GM18867 (cell line): ENCODE results near the gene APOH.
"Not testable (repeated sequence)": the region's sequence is repeated elsewhere in the genome, so short reads cannot be mapped to it uniquely, and the experiment has no call there.

Experiments used
- ATAC-seq: cut with Tn5 transposase; IDR thresholded peaks from one replicate; pipeline ENCODE4 v1.9.1; 2021; ENCODE audit warnings: mild to moderate bottlenecking, moderate library complexity; ENCODE audit not compliant: unreplicated experiment

The APOH gene, protein sequence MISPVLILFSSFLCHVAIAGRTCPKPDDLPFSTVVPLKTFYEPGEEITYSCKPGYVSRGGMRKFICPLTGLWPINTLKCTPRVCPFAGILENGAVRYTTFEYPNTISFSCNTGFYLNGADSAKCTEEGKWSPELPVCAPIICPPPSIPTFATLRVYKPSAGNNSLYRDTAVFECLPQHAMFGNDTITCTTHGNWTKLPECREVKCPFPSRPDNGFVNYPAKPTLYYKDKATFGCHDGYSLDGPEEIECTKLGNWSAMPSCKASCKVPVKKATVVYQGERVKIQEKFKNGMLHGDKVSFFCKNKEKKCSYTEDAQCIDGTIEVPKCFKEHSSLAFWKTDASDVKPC

DNA sequence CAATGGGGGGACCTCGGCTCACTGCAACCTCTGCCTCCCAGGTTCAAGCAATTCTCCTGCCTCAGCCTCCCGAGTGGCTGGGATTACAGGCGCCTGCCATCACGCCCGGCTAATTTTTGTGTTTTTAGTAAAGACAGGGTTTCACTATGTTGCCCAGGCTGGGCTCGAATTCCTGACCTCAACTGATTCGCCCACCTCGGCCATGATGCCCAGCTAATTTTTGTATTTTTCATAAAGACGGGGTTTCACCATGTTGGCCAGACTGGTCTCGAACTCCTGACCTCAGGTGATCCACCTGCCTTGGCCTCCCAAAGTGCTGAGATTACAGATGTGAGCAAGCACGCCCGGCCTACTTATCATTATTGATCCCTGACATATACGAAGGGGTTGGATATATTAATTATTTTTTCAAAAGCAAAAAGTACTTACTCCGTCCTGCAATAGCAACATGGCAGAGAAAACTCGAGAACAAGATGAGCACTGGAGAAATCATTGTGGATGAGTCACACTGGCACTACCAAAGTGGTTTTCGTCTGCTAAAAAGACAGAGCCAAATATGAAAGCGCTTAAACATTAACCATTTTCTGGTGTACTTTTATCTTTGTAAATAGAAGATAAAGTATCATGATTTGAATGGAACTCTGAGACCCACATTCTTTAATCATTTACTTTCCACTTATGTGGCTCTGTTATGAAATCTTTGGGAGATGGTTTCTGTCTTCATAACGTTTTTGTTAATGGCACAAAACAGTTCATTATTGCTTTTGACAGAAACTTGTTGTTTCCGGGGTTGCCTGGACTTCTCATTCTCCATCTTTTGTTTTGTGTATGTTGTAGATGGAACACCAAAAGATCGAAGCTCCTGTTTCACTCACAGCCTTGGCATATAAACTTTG is at the start of gene APOH:
Gene APOH (minus strand): TSS at position 529 of the 896 bp plus-strand sequence. CDS start 36 bp downstream, at position 493.
- no peak for ATAC-seq

GRCh38 chr17:66277191-66277590 is 48.0 kb upstream of the APOH start:
- ATAC-seq: no peak

DNA sequence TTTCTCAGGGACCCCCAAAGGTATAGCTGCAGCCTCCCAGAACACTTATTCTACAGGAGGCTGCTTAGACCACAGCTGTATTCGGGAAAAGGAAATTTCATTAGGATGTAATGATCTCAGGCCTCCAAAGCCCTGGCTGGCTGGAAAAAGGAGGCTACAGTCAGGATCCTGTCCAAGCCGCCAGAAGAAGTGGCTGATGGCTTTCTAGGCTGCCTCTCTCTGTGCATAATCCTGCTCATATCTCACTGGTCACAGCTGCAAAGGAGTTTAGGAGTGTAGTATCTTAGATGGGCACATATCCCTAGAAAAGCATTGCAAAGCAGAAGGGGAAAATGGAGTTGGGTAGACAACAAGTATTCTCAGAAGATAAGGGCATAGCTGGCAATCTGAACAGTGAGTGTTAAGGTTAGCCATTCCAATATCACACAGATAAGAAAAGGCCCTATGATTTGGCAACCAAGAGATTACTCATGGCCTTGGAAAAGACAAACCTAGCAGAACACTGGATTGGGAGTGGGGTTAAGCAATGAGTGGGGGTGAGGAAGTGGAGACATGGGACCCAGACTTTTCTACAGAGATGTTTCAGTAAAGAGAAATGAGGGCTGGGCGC is 47.2 kb upstream of the APOH start:
- ATAC-seq: no peak

DNA sequence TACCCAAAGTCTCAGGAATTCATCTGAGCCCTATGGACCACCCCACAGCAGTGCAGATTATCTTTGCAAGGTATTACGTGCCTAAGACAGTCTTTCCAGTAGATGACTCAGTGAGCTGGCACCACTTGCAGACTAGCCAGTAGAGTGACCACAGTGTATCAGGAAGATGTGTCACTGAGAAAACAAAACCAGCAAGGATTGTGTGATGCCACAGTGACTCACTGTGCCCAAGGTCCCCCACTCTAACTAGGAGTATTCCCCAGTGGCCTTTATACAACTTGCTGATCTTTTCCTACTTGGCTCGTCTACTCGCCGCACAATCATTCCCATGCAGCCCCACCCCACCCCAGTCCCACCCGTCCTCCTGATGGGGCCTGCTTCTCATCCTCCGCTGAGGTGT is 46.4 kb upstream of the APOH start:
- no peak for ATAC-seq

DNA sequence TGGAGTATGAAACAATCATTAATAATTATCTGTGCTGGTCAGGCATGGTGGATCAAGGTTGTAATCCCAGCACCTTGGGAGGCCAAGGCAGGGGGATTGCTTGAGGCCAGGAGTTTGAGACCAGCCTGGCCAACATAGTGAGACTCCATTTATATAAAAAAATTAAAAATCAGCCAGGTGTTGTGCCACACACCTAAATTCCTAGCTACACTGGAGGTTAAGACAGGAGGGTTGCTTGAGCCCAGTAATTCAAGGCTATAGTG is 44.3 kb upstream of the APOH start:
- no peak for ATAC-seq

GRCh38 chr17:66272811-66273585 is 43.8 kb upstream of the APOH start:
- ATAC-seq: no peak

- ATAC-seq: no peak
These were observed 42.3 kb upstream of the APOH start for GRCh38 chr17:66271512-66271911.

- no peak for ATAC-seq
These were observed 40.9 kb upstream of the APOH start for GRCh38 chr17:66270106-66270505.

DNA sequence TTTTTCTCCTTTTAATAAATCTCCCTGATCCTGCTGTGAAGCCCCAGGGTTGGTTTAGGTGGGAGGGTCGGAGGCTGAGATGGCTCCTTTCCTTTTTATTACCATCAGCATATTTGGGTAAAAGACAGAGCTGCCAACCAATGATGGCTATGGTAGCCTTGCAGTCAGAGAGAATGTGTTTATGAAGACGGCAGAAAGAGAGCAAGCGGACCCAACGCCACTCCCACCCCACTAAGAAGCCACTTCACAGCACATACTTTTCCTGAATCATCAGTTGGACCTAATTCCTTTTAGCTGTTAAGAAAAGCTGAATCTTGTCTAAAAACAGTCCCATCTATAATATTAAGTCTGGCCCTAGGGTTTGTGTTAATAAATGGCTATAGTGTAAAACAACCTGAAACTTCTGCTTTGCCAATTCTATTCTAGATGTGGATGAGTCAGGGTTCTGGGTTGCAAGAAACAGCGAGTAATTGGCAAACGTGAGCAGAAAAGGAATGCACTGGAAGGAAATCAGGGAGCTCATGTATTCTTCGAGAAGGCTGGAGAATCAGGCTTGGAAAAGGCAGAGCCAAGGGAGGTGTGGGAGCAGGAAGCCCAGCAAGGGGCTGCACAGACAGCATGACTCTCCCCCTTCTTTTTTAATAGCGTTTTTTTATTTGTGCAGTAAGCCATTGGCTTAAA is 39.2 kb upstream of the APOH start:
- ATAC-seq: no peak

GRCh38 chr17:66264696-66265095 is 35.5 kb upstream of the APOH start:
- ATAC-seq: no peak

- no peak for ATAC-seq
These were observed 33.6 kb upstream of the APOH start for GRCh38 chr17:66262767-66263166.

- no peak for ATAC-seq
These were observed 31.5 kb upstream of the APOH start for GRCh38 chr17:66260688-66261087.

GRCh38 chr17:66260275-66260674 is 31.1 kb upstream of the APOH start:
- ATAC-seq: no peak

DNA sequence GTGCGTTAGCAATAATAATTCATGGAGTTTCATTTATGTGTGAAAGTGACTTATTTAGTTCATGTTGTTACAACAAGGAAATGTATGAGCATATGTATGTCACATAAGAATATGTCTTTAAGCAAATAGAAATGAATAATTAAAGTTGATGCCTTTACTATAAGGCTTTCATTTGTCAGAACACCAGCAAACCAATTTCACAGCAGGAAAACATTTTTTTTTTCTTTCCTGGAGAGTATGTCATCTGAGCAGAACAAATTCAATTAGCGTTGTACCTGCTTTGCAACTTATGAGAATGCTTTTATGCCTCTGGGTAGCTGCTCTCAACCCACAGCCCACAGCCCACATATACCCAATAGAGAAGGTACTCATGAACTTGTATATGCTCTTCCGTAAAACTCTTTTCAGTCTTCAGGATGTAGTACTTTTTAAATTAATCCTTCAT is 26.3 kb upstream of the APOH start:
- no peak for ATAC-seq

GRCh38 chr17:66255112-66255511 is 25.9 kb upstream of the APOH start:
- ATAC-seq: peak; percentile 45

DNA sequence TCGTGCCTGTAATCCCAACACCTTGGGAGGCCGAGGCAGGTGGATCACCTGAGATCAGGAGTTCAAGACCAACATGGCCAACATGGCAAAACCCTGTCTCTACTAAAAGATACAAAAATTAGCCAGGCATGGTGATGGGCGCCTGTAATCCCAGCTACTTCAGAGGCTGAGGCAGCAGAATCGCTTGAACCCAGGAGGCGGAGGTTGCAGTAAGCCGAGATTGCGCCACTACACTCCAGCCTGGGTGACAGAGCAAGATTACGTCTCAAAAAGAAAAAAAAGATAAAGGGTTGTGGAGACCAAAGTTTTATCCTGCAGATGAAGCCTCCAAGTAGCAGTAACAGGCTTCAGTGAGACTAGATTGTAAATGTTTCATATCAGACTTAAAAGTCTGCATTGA is 24.2 kb upstream of the APOH start:
- ATAC-seq: not testable (repeated sequence)

GRCh38 chr17:66250686-66251085 is 21.5 kb upstream of the APOH start:
- ATAC-seq: no peak

DNA sequence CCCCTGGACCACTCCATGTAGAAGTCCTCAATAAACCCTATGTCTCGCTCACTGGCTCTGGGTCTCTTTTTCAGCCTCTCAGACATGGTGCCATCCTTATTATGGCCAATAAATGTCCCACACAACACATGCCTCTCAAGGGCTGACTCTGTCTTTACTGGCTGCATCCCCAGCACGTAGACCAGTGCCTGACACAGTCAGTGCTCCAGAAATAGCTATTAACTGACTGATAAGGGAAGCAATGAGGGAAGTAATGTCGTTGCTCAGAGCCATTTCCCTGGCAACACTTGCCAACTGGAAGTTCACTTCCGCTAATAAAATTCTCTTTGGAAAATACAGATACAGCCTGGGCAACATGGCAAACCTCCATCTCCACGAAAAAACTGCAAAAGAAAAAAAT is 19.1 kb upstream of the APOH start:
- ATAC-seq: no peak

GRCh38 chr17:66241839-66242238 is 12.6 kb upstream of the APOH start:
- ATAC-seq: no peak

DNA sequence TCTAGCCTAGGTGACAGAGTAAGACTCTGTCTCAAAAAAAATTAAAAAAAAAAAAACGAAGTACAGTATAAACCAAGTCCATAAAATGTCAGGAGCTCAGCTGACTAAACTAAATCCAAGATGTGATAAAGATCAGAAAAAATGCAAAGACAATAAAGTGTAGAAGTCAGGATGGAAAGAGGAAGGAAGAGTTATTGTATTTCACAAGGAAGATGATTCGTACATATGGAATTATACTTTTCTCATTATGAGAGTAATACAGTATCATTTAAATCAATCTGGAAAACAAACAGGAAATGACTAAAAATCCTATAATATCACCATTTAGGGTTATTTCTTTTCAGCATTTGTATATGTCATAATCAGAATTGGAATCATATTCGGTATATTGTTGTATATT is 11.4 kb upstream of the APOH start:
- ATAC-seq: no peak

- no peak for ATAC-seq
These were observed 10.8 kb upstream of the APOH start for GRCh38 chr17:66240013-66240412.
